Measurements from ENCODE around the gene SPATA45.
A peak's percentile ranks its signal among the peaks of the same experiment; 100 is the strongest.

The SPATA45 gene

DNA sequence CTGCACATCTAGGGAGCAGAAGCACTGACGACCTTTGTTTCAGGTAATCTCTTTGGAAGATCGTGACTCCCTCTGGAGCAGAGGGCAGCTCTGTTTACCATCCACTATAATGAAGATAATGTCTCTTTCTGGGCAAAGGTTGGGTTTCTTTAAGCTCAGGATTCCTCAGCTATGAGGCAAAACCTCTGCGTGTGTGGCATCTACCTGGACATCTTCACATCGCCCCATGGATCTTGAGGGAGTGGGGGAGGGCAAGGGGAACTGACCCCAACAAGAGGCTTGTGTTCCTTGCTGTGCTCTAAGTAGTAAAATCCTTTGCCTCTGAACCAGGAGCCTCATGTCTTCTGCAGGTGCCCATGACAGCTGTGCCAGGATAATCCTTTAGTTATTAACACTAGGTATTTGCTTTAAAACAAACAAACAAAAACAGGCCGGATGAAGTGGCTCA lies 19.6 kb downstream of the SPATA45 start:
- no peak for DNase-seq

DNA sequence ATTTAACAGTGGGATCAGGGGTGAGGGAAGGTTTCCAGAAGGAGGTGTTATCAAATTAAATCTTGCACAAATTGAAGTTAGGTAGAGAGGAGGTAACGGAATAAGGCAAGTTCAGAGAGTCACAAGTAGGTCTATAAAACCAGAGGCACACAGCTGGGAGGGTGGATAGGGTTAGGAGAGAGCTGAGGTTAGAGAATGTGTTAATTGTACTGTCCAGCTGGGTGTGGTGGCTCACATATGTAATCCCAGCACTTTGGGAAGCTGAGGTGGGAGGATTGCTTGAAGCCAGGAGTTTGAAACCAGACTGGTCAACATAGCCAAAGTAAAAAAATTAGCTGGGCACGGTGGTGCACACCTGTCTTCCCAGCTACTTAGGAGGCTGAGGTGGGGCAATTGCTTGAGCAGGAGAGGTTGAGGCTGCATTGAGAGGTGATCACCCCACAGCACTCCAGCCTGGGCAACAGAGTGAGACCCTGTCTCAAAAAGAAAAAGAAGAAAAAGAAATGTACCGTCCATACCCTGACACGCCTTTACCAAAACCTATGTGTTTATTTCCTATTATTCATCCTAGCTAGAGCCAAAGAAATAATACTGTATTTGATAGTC lies 20.2 kb downstream of the SPATA45 start:
- no peak for DNase-seq

DNA sequence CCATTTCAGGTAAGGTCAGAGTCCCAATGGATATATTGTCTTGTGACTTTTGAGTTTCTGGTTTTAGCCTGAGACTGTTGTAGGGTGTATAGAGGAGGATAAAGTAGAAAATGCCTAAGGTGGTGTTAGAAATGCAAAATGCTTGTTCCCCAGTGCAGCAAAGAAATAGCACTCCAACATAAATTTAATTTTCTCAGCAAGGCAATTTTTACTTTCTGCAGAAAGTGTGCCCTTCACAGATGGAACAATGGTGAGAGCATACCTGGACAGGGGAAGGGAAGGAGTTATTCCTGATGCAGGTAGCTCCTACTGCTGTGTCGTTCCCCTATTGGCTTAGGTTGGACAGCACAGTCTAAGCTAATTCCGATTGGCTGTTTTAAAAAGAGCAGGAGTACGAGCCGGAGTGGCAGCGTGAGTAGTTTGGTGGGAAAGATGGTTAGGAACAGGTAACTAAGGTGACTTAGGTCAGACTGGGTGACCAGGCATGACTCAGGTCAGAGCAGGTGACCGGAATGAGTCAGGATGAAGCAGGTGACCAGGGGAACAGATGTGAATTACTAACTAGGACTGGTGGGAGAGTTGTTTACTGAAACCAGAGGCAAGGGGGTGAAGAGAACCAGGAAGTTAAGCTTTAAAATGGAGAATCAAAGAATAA lies 21.5 kb downstream of the SPATA45 start:
- no peak for DNase-seq

DNA sequence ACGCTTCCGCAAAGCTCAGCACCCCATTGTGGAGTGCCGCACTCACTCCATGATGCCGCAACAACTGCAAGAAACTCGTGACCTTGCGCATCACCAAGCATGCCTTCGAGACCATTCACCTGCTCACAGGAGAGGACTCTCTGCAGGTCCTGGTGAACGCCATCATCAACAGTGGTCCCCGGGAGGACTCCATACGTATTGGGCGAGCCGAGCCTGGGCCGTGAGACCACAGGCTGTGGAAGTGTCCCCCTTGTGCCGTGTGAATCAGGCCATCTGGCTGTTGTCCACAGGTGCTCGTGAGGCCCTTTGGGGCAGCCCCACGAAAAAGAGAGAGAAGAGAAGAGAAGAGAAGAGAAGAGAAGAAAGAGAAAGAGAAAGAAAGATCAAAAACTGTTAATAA lies 23.2 kb downstream of the SPATA45 start:
- DNase-seq, result no peak

DNA sequence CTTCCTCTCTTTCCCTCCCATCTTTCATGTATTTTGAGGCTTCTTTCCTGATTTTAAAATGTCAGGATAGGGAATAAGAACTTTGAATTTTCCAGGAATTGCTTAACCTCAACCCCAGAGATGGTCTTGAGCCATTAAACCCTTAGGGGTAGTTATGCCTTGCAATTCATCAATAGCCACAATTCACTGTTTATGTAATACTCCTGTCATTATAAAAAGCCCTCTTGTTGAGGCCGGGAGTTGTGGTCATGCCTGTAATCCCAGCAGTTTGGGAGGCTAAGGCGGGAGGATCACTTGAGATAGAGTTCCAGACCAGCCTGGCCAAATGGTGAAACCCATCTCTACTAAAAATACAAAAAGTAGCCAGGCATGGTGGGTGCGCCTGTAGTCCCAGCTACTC lies 24.5 kb downstream of the SPATA45 start:
- no peak for DNase-seq

DNA sequence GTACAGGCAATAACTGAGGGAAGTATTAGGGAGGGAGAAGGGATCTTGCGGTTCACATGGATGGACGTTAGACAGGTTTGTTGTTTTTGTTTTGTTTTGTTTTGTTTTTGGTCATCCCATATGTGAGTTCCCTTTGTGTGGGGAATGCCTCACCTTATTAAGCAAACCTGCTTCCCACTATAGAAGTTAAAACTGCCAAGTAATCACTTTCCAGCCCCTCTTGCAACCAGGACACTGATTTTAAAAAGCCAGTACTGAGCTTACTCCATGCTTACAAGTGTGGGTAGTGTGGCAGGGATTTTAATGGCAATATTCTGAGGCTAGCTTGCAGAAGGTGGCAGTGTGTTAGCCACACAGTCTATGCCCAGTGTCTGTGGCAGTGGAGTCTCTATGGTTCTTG lies 26.5 kb downstream of the SPATA45 start:
- DNase-seq, result no peak

DNA sequence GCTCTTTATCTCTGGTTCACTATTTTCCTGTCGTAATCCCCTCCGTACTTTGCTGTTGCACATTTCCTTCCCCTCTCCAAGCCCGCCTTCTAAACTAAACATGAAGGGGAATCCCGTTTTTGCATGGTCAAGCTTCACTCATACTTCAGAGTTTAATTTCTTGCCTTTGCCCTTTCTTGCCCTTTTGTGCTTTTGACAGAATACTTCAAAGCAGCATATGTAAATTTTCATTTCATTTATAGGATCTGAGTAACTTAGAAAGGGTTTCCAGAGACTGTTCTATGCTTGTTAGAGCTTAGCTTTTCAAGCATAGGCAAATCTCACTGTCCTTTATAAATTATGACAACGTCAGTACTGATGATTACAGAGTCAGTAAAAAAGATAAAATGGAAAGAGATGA lies 27.7 kb downstream of the SPATA45 start:
- DNase-seq, result no peak

DNA sequence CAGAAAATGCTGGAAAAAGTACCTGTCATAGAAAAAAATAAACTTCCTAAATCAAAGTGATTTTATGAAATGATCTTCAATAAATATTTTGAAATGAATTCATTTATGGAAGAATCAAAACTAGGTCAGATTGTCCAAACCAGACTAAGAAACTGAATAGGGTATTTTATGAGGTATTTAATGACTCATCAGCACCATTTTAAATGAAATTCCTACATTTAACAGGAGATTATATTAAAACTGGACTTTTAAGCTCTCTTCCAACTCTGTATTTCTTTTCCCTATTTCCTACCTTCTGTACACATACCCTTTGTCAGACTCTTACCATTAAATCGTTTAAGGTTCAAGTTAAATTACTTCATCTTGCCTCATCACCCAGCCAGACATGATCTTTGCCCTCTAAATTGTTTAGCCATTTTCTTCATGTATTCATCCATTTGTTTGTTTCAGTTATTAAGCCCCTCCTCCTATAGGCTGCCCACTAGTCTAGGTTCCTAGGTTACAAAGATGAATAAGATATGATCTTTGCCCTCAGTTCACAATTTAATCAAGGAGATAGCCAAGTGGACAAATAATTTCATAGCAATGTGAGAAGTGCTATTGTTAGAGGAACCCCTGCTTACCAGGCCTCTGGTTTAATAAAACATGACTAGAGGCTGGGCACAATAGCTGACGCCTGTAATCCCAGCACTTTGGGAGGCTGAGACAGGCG lies 30.7 kb downstream of the SPATA45 start:
- DNase-seq, result no peak

DNA sequence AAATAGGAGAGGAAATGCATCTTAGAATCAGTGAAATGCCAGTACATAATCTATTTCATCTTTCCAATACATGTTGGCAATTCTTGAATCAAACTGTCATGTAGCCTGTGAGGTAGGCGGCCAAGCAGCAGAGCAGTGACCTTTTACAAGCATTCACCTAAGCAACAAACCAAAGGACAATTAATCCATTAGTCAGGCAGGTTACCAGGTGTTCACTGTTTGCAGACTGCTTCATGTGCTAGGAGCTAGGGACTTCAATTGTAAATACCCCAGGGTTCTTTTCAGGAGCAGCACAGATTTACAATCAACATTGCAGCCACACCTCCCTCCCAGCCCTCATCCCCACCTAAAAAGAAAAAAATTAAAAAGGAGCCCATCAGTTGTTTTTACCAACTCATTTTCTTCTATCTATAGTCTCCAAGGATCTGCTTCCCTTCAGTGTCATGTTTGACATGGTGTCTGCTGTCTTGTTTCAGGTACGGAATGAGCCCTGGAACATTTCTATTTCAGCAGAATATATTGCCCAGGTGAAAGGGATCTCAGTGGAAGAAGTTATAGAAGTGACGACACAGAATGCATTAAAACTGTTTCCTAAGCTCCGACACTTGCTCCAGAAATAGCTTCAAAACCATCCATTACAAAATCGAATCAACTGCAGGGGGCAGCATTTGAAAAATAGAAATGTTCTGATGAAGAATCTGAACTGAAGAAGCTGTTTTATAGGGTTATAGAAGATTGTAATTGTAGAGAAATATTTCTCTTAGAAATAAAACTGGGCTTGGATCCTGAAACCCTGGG lies 32.7 kb downstream of the SPATA45 start:
- DNase-seq, result peak; percentile 15

DNA sequence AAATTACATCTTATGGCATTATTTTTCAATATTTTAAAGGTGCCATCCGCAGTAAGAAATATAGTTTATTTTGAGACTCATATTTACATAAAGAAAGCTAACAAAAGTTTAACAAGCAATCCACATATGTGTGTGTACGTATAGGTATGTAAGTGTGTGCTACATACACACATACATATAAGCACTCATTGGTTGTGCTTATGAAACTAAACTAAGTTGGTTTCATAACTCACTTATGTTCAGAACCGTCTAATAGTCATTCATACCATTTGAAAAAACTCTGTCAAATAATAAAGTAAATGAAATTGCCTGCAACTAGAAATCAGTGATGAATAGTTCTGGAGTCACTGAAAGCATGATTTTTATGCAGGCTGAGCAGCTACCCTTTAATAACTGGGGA lies 41.7 kb downstream of the SPATA45 start:
- no peak for DNase-seq

DNA sequence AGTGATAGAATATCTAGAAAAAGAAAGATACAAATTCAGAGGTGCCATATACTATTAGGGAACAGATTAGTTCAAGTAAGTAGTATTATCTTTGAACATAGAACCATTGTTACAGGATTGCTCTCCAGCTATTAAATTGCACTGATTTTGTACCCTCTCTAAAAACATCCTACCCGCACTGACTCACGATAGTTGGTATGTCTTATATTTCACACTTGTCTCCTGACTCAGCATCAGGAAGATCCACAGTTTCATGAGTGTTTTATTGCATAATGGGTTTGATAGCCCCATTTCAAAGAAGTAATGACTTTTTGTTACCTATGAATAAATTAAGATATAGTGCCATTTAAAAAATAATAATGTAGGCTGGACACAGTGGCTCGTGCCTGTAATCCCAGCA lies 49.8 kb downstream of the SPATA45 start:
- DNase-seq, result no peak

DNA sequence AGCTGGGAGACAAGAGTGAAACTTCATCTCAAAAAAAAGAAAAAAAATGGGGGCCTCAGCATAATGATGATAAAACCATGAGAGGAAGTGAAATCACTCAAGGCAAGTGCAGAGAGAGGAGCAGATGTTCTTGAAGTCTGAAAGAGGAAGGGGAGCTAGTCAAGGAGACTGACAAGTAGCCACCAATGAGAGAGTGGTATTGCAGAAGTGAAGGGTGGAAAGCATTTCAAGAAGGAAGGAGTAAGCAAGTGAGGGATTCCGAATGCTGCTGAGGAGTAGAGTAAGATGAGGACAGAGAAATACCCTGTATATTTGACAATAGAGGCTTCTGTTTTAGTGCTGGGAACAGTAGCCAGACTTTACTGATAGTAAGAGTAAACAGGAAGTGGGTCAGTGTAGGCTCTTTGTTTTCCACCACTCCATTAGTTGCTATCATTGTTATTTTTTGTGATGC lies 52.9 kb downstream of the SPATA45 start:
- no peak for DNase-seq

DNA sequence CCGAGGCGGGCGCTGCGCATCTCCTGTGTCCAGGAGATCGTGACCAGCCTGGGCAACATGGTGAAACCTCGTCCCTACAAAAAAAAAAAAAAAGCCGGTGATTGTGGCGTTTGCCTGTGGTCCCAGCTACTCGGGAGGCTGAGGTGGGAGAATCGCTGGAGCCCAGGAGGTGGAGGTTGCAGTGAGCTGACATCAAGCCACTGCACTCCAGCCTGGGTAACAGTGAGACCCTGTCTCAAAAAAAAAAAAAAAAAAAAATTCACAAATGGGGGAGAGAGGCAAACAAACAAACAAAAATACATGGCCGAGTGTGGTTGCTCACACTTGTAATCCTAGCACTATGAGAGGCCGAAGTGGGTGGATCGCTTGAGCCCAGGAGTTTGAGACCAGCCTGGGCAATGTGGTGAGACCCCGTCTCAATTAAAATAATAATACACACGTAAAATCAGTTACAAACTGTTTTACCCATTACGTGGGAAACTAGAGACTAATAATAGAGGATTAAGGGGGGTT lies 55.0 kb downstream of the SPATA45 start:
- no peak for DNase-seq

DNA sequence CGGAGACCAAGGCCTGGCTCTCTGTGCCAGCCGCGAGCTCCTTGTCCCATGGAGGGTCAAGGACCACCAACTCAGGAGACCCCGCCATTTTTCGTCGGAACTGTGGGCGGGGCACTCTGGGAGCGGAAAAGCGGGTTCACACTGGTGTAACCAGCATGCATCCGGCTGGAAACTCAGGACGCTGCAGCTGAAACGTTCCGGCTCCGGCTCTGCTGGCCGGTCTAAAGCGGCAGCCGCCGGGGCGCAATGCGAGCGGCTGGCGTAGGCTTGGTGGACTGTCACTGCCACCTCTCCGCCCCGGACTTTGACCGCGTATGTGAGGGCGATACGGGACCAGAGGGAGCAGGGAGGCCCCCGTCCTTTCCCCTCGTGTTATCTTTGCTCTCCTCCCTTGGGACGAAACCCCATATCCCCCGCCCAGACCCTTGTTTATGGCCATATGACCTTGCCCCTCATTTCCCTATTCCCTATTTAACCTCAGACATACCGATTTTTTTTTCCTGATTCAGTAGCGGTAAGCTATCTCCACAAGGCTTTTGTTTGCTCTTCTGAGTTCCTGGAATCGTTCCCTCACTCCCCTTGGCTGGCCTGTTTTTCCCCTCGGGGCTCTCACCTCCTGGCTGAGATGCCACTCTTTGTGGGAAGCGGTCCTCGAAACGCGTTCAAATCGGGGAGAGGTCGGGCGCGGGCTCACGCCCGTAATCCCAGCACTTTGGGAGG lies 55.6 kb downstream of the SPATA45 start, which contains the start of the genes NSL1 and TATDN3:
TSS of gene NSL1 (minus strand) at position 102 of the 720 bp plus-strand sequence. CDS start at position 88, 14 bp downstream.
TSS of gene TATDN3 (plus strand) at position 219 of the 720 bp plus-strand sequence. CDS start at position 247, 28 bp downstream.
- DNase-seq, result peak; percentile 85

DNA sequence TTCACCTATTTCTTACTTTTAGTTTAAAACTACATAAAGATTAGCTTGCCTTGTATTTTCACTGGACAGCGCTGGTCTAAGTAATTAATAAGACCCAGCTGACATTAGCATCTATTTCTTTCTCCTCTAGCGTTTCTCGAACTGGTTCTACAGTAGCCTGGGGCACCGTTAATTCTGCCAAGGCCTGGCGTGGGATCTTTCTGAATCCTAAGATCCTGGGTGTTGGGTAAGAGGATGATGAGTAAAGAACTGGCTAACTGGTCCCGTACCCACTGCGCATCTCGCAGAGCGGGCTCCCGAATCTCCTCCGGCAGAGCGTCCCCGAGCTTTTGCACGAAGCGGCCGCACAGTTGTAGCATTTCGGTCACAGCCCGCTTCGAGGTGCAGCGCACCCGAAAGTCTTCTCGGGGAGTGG lies 56.2 kb downstream of the SPATA45 start:
- DNase-seq, result peak; percentile 75

DNA sequence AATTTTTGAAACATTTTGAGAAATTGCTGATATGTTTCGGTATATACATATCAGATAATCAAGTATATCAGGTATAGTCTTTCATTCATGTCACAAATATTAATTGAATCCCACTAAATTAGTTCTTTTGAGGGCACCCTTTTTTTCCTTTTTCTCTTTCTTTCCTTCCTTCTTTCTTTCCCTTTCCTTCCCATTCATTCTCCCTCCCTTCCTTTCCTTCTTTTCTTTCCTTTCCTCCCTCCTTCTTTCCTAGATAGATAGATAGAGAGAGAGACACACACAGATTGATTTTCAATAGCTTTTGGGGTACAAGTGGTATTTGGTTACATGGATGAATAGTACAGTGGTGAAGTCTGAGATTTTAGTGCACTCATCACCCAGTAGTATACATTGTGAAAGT lies 61.6 kb downstream of the SPATA45 start:
- DNase-seq, result no peak

DNA sequence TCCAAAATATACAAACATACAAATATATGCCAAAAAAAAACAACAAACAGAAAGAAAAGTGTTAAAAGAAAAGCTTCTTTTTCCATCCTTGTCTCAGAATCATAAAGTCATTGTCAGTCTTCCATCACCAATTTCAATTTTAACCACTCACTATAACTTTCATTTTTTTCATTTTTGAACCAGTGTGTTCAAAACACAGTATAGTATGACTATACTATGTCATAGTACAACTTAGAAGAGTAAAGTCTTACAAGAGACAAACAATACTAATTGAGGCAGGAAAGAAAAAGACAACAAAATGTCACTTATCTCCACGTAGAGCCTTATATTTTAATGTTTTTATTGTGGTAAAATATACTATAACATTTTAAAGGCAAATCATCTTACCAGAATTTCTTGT lies 63.5 kb downstream of the SPATA45 start:
- DNase-seq, result no peak

DNA sequence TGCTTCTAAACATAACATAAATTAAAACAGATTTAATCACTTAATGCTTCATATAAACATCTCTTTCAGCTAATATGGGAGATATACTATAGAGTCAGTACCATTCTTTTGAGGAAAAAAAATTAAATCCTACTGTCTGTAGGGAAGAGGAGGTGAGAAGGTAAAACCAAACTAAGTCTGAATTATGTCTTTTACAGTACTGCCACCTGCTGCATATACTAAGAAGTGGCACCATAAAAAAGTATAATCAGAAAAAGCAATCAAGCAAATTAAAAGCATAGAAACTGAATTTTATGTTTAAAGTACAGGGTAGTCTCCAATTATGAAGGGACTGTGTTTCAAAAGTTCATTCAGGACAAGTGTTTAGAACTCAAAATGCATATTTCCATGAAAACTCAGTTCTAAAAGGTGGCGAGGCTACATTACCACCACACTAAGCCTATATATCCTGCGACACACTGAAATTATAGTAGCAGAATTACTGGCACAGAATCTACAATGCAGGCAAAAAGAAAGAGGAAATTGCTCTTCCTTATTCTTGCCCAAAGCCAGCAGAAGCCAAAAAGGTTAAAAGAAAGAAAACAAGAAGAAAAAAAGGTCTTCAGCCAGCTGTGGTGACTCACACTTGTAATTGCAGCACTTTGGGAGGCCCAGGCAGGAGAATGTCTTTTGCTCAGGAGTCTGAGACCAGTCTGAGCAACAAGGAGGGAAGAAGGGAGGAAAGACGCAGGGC lies 64.9 kb downstream of the SPATA45 start:
- DNase-seq, result peak; percentile 66

DNA sequence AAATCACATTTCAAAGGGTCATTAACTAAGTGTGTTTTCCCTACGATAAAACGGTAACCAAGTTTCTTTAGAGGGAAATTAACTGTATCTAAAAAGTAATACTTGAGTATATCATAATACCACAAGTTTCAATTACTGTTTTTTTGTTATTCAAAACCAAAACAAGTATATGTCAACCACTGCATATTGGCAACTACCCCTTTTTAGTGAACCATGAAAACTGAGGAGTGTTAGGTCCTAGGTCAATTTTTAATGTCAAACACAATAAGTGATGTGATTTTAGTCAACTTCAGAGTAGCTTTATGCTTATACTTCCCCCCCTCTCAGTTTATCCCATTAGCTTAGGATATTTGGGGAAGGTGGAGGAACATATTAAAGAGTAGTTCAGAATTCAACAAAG lies 66.2 kb downstream of the SPATA45 start:
- DNase-seq, result no peak

DNA sequence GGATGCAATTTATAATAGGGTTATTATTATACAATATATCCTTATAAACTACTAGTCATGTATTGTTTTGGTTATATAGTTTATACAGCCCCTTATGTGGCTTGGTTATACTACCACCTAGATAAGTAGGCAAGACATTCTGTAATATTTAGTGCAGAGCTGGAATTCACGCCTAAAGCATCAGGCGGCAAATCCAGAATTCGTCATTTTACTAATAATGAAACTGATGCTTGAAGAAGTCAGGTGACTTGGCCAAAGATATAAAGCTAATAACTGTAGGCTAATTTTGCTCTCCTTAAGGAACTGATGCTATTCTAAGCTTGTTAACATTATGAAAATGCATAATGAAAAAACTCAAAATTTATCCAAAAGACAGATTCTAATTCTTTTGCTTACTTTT lies 66.7 kb downstream of the SPATA45 start:
- DNase-seq, result no peak

All from kidney glomerular epithelial cell (primary cell).